Measurements from ENCODE around the gene GALNT10.

GALNT10 gene

GRCh38 chr5:154215571-154216325 is 25.2 kb downstream of the GALNT10 start:
- peak overlapping the region; percentile 77 for H3K27ac ChIP-seq
- CTCF ChIA-PET: interaction anchor here (0.6 kb wide), 2 partner anchors 40 to 57 kb away, joined by 3 read pairs; no protein-coding TSS in a partner anchor
- no peak for TF ChIP-seq CTCF (conservative IDR thresholded peaks at IDR 0.05; ENCODE audit: low read depth)
- POLR2A ChIA-PET (ENCODE audit: low non-redundant PET): no interaction called here
- DNase-seq (ENCODE audit: low spot score): peak; percentile 56

DNA sequence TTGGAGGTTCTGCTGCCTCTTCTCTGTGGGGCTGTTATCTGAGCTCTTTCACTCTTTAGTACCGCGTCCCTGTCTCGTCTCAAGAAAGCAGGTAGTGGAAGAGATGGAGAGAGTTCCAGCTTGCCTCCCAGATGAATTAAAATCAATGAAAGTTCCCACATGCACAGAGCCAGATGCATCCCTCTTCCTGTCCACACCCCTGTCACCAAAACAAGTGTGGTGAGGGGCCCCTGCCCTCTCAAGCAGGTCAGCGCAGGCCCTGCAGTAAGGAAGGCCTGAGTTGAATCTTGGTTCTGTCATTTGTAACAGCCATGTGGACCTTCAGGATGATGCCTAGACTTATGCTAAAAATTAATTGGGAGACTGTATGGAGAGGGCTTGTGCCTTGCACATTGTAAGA is 26.9 kb downstream of the GALNT10 start:
- POLR2A ChIA-PET (ENCODE audit: low non-redundant PET): no interaction called here
- no peak for TF ChIP-seq CTCF (conservative IDR thresholded peaks at IDR 0.05; ENCODE audit: low read depth)
- CTCF ChIA-PET: interaction anchor here (0.7 kb wide), 1 partner anchor 187 kb away, joined by 3 read pairs; no protein-coding TSS in a partner anchor
- H3K27ac ChIP-seq: peak overlapping the region; percentile 20; the same call in 1 of the 2 replicates
- DNase-seq (ENCODE audit: low spot score): no peak

DNA sequence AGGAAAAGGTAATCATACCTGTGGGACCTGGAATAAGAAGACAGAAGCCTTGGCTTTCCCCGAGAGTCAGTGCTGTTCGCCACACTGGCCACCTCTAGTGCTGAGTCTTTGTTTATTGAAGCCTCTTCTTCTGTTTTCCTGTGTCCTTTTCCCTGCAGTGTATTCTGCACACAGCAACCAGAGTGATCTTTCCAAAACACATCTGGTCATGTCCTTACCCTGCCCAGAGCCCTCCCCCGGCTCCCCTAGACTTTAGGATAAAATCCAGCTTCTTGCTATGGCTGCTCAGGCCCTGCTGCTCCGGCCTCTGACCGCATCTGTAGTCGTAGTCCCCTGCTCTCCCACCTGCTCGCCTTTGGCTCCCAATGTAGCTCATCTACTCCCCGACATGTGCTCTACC is 28.3 kb downstream of the GALNT10 start:
- ChIA-PET POLR2A (ENCODE audit: low non-redundant PET) (no interaction called here), CTCF (no interaction called here)
- H3K27ac ChIP-seq: peak overlapping the region; percentile 35

GRCh38 chr5:154220625-154221024 is 30.1 kb downstream of the GALNT10 start:
- POLR2A ChIA-PET (ENCODE audit: low non-redundant PET): no interaction called here
- peak overlapping the region; percentile 91 for H3K27ac ChIP-seq
- DNase-seq (ENCODE audit: low spot score): peak; percentile 36
- CTCF ChIA-PET: no interaction called here
- TF ChIP-seq CTCF (conservative IDR thresholded peaks at IDR 0.05; ENCODE audit: low read depth): no peak

More for the DNA sequence above, 28.3 kb downstream of the GALNT10 start:
- no peak for TF ChIP-seq CTCF (conservative IDR thresholded peaks at IDR 0.05; ENCODE audit: low read depth)
- DNase-seq (ENCODE audit: low spot score): no peak

GRCh38 chr5:154221371-154221896 is 30.9 kb downstream of the GALNT10 start:
- peak overlapping the region; percentile 91 for H3K27ac ChIP-seq
- POLR2A ChIA-PET (ENCODE audit: low non-redundant PET): no interaction called here
- CTCF ChIA-PET: no interaction called here
- peak; percentile 51 for DNase-seq (ENCODE audit: low spot score)
- TF ChIP-seq CTCF (conservative IDR thresholded peaks at IDR 0.05; ENCODE audit: low read depth): no peak

DNA sequence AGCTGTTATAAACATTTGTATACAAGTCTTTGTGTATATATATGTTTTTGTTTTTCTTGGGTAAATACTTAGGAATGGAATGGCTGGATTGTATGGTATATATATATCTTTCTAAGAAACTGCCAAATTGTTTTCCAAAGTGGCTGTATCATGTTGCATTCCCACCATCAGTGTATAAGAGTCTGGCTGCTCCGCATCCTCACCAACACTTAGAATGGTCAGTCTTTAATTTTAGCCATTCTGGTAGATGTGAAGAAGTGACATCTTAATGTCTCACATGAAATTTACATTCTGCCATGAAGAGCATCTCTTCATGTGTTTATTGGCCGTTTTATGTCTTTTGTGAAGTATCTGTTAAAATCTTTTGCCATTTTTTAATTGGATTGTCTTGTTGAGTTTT is 31.9 kb downstream of the GALNT10 start:
- no peak overlapping the region for H3K27ac ChIP-seq
- CTCF ChIA-PET: no interaction called here
- POLR2A ChIA-PET (ENCODE audit: low non-redundant PET): no interaction called here
- no peak for TF ChIP-seq CTCF (conservative IDR thresholded peaks at IDR 0.05; ENCODE audit: low read depth)
- DNase-seq (ENCODE audit: low spot score): no peak

All from RWPE1 (cell line).